HG02884 (cell line): ENCODE measurements around the gene SYVN1.

Experiments
- ATAC-seq: cut with Tn5 transposase; IDR thresholded peaks from one replicate; pipeline ENCODE4 v1.9.1; 2021; ENCODE audit warnings: mild to moderate bottlenecking, moderate library complexity; ENCODE audit not compliant: unreplicated experiment

Gene SYVN1

DNA sequence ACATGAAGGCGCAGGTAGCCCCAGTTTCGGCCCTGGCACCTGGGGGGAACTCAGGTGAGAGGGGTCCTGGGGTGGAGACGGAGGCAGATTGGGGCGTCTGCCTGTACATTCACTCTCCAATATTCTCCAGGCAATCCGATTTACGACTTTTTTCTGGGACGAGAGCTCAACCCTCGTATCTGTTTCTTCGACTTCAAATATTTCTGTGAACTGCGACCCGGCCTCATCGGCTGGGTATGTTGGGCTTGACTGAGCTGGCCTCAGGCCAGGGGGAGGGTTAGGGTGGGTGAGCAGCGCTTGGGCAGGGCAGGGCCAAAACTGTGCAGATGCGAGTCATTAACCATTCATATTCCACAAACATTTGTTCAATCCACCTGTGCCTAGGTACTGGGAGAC lies 21.0 kb downstream of the SYVN1 start:
- ATAC-seq: no peak

DNA sequence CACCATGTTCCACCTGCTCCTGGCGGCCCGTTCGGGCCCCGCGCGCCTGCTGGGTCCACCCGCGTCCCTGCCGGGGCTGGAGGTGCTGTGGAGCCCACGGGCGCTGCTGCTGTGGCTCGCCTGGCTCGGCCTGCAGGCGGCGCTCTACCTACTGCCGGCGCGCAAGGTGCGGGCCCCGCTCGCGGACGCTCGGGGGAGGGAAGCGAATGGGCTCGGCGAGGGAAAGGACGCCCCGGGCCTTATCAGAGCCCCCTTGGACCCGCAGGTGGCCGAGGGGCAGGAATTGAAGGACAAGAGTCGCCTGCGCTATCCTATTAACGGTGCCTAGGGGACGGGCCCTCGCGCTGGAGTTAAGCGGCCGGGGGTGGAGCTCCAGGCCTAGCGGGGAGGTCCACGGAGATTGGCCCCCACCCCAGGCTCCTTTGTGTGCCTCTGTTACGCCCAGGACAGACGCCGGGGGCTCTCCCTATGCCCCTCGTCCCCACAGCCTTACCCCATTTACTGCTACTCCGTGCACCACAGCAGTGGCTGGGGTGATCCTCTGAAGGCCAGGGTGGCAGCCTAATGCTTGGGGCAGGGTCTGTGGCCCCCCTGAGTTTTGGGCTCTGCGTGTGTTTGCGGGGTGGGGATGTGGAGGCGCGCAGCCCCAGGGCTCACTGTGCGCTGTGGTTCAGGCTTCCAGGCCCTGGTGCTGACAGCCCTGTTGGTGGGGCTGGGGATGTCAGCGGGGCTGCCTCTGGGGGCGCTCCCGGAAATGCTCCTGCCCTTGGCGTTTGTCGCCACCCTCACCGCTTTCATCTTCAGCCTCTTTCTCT lies 21.6 kb downstream of the SYVN1 start:
- ATAC-seq: no peak

DNA sequence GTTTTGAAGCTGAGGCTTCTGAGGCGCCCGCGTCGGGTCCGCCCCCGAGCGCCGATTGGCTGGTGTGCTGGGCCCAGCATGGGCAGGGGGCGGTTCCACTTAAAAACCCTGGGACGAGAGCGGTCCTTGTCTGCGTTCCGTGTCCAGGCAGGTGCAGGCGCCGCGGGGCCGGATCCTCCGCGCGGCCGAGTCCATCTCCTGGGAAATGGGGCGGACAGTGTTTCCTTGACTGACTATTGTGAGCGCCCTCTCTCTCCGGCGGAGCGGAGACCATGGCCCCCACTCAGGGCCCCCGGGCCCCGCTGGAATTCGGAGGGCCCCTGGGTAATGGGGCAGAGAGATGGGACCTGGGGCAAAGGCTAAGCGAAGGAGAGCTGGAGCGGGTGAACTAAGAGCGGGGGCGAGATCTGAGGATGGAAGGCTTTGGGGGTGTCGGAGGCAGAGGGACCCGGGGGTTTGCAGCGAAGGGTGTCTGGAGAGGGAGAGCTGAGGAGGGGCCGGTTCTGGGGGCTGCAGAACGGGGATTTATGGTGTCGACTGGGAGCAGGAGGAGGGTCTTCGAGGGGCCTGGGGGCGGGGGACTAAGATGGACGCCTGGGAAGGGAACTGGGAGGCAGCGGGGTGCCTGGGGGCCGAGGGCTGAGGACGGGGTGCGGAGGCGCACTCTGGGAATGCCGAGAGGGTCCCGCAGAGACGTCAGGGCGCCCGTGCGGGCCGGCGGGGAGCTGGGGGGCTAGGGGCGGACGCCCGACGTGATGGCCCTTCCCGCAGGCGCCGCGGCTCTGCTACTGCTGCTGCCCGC lies 22.4 kb downstream of the SYVN1 start, which contains the start of gene TM7SF2:
Gene TM7SF2 (plus strand): TSS at position 129 of the 802 bp plus-strand sequence. CDS start 144 bp downstream, at position 273.
- peak; percentile 56 for ATAC-seq

DNA sequence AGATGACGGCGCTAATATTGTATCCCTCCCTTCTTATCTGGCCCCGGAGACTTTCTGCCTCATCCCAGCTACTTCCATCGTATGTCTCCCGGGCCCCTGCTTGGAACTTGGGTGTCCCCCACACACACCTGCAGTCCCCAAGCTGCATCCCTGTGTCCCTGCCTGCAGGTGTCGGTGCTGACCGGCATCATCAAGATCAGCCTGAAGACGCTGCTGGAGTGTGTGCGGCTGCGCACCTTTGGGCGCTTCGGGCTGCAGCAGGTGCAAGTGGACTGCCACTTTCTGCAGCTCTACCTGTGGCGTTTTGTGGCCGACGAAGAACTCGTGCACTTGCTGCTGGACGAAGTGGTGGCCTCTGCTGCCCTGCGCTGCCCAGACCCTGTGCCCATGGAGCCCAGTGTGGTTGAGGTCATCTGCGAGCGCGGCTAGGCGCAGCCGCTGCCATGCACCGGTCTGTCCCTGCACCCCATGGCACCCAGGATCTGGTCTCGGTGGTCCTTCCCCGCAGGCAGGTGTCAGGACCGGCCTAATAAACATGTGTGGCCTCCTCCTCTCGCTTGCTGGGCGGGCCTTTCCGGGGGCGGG lies 23.1 kb downstream of the SYVN1 start:
- ATAC-seq: no peak

DNA sequence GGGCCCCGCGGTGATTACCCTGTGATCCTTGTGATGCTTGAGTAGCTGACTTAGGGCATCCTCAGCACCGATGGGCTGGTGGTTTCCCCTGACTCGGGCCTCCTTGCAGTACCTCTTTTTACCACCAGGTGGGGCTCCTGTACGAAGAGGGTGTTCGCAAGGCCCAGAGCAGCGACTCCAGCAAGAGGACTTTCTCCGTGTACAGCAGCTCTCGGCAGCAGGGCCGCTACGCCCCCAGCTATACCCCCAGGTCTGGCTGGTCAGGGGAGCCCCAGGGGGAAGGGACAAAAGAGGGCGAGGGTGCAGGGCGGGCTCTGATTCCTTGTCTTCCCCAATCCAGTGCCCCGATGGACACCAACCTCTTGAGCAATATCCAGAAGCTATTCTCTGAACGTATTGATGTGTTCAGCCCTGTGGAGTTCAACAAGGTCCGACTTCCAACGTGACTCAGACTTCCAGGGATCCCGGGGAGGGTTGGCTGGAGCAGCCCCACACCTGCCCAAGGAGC lies 23.9 kb downstream of the SYVN1 start:
- ATAC-seq: no peak

DNA sequence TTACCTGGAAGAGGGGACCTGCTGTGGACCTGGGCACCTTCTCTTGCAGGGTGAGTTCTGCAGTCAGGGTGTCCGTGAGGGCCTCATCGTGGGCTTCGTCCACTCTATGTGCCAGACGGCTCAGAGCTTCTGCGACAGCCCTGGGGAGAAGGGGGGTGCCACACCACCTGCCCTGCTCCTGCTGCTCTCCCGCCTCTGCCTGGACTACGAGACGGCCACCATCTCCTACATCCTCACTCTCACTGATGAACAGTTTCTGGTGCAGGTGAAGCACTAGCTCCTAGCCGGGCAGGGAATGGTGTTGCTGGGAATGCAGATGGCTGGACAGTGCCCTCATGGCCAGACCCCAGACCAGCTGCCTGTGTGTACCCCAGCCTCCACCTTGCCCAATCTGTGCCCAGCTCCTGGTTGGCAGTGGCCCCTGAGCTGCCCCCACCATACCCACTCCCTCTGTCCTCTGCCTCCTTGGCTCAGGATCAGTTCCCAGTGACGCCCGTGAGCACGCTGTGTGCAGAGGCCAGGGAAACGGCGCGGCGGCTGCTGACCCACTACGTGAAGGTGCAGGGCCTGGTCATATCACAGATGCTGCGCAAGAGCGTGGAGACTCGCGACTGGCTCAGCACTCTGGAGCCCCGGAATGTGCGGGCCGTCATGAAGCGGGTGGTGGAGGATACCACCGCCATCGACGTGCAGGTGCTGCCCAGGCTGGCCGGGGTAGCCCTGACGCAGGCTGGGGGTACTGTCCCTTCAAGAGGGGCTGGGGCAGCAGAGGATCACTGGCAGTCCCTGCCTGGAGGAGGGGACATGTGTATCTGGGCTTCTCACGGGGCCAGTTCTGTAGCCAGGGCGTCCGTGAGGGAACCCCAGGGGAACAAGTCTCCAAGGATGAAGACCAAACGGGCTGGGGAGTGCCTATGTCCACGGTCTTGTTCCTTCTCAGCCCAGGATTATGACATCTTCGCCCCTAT lies 24.8 kb downstream of the SYVN1 start:
- no peak for ATAC-seq

DNA sequence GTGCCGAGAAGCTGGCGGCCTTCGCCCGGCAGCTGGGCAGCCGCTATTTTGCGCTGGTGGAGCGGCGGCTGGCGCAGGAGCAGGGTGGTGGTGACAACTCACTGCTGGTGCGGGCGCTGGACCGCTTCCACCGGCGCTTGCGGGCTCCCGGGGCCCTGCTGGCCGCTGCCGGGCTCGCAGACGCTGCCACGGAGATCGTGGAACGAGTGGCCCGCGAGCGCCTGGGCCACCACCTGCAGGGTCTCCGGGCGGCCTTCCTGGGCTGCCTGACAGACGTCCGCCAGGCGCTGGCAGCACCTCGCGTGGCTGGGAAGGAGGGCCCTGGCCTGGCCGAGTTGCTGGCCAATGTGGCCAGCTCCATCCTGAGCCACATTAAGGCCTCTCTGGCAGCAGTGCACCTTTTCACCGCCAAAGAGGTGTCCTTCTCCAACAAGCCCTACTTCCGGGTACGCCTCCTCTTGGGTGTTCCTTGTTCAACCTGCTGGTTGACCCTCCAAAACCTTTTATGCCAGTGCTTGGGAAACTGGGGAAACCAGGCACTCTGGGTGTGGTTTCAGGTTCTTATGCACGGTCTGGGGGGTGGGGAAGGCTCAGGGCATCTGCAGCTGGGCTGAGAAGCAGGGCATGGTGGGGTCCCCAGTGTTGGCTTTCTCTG lies 25.7 kb downstream of the SYVN1 start:
- ATAC-seq: no peak

DNA sequence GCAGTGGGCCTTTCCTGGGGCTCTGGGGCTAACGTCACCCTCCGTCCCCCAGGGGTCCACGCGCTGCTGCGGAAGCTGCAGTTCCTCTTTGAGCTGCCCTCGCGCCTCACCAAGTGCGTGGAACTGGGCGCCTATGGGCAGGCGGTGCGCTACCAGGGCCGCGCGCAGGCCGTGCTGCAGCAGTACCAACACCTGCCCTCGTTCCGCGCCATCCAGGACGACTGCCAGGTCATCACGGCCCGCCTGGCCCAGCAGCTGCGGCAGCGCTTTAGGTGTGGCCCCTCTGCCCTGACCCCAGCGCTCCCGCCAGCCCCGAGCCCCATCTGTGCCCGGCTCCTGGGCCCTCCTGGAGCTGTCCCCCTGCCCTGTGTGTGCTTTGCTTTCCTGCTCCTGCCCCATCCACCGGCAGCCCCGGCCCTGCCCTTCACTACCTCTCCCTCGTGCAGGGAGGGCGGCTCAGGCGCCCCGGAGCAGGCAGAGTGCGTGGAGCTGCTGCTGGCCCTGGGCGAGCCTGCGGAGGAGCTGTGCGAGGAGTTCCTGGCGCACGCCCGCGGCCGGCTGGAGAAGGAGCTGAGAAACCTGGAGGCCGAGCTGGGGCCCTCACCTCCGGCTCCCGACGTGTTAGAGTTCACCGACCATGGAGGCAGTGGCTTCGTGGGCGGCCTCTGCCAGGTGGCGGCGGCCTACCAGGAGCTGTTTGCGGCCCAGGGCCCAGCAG lies 26.4 kb downstream of the SYVN1 start:
- no peak for ATAC-seq

DNA sequence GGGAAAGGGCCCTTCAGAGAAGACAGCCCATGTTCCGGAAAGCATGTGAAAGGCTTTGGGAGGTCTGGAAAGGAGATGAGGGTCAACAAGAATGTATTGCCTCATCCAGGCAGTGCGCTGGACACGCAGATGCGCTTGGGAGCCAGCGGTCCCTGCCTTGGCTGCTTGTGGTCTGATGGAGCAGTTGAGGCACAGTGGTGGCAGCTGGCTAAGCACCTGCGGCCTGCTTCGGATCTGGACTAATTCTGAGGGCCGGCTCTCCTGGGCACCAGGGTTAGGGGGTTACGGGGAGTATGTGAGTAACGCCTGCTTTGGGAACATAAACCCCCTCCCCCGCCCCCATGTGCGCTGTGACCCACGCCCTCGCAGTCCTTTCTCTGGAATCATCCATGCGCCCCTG lies 27.2 kb downstream of the SYVN1 start:
- ATAC-seq: no peak

DNA sequence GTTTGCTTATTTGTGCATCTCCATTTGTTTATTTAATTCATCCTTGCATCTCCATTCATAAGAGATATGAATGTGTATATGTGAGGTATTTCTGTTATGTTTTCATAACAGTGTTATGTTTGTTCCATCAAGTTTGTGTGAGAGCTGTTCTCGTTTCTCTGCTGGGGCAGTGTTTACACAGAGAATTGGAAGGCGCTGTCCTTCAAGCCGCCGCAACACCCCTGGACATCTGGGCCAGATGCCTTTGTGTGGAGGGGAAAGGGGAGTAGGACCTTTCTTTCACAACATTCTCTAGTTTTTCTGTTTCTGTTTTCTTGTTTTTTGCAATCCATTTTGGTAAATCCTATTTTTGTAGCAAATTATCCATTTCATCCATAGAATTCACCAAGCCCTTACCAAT lies 29.7 kb downstream of the SYVN1 start:
- no peak for ATAC-seq

DNA sequence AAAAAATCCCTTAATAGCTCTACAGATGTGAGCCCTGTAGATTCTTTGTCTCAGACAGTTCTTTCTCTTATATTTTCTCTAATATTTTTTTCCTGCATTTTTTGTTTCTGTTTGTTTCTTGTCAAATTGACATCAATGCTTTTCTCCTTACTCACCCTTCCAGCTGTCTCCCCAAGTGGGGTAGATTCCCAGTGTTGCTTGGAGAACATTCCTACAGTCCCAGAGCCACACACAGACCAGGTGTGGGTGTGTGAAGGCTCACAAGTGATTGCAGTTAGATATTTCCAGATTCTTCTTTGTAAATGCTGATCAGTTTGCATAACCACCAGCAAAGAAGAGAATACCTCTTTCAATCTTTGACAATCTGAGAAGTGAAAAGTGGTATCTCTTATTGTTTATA lies 30.8 kb downstream of the SYVN1 start:
- ATAC-seq: no peak

DNA sequence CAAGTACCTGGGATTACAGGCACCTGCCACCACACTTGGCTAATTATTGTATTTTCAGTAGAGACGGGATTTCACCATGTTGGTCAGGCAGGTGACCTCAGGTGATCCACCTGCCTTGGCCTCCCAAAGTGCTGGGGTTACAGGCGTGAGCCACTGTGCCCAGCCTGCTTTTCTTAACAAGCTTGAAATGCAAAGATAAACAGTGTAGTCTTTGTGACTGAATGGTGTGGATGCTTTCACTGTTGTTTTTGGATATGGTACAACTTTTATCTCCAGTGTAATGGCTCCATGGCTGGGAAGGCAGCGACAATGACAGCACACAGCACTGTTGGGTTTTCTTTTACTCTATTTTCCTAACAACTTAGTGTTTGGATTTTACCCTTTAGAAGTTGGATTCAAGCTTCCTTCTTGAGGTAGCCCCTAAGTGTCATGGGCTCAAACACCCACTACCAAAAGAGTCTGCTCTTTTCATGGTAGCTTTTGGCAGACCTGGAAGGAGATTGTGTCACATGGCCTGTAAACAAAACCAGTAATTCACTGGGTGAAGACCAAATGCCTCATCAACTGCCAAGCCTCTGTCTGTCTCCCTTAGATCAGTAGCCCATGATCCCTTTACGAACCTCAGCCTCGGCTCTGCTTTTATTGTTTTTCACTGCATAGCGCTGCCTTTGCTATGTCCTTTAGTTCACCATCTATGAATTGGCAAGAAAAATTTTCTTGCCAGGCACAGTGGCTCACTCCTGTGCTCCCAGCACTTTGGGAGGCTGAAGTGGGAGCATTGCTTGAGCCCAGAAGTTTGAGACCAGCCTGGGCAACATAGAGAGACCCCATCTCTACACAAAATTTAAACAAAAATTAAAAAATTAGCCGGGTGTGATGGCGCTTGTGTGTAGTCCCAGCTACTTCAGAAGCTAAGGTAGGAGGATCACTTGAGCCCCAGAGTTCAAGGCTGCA lies 31.9 kb downstream of the SYVN1 start:
- no peak for ATAC-seq

DNA sequence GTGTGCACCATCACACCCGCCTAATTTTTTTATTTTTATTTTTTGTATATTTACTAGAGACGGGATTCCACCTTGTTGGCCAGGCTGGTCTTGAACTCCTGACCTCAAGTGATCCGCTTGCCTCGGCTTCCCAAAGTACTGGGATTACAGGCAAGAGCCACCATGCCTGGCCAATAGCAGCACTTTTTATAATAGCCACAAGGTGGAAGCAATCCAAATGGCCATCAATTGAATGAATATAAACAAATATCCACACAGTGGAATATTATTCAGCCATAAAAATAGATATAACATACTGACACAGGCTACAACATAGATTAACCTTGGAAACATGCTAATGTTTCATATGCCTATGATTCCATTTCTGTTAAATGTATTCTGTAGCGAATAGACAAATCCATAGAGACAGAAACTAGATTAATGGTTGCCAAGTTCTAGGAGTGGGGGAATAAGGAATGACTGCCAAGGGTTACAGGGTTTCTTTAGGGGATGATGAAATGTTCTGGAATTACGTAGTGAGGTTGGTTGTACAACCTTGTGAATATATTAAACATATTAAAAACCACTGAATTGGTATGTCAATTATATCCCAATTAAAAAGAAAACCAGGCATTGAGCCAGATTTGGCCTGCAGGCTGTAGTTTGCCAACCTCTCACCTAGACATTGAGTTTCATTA lies 33.5 kb downstream of the SYVN1 start:
- no peak for ATAC-seq

DNA sequence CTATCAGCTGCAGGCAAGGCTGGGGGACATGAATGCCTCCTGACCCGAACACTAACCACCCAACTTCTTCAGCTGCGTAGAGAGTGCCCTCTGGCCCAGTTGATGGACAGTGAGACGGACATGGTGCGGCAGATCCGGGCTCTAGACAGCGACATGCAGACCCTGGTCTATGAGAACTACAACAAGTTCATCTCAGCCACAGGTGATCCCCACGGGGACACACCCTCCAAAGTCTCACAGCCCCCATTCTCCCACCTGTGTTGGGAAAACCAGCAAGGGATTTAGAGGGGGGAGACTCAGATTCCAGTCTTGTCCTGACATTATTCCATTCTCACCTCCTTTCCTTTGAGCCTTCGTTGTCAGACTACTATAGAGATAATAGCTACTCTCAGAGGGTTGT lies 37.4 kb downstream of the SYVN1 start:
- ATAC-seq: no peak

DNA sequence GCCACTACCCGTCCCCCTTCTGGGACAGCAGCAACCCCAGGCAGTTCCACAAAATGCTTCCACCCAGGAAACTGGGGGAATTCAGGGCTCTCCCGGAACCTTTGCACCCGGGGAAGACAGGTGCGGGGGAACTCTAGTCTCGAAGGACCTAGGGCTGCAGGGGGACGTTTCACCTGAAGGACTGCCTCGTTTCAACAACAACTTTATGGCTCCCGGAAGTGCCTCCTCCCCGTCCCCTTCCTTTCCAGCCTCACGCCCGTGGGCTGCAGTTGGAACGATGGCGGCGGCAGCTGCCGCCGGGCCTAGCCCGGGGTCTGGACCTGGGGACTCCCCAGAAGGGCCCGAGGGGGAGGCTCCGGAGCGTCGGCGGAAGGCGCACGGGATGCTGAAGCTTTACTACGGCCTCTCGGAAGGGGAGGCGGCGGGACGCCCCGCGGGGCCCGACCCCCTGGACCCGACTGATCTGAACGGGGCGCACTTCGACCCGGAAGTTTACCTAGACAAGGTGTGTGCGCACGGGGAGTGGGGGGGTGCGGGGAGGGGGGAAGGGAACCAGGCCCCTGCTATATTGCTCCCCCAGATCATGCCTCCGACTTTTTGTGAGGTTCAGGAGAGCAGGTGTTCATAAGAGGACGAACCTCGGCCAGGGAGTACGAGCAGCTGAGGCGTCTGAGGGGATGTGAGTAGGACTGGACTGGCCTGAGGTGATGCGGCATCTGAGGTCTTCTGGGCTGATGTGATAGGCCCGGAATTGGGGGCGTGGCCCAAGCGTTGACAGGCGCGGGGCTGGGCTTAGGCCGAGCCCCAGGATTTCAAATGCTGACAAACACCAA lies 38.1 kb downstream of the SYVN1 start, which contains the start of gene VPS51:
Gene VPS51 (plus strand): TSS at position 241 of the 833 bp plus-strand sequence. CDS start 37 bp downstream, at position 278.
- peak; percentile 75 for ATAC-seq

DNA sequence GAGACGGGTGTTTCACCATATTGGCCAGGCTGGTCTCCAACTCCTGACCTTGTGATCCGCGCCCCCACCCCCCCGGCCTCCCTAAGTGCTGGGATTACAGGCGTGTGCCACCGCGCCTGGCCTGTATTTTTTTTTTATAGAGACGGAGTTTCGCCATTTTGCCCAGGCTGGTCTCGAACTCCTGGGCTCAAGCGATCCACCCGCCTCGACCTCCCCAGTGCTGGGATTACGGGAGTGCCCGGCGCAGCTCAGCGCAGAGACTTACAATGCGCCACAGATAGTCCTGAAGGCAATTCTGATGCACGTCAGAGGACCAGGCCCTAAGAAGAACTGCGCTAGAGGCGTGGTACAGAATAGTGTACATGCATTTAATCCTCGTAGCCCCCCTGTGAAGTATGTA lies 38.9 kb downstream of the SYVN1 start:
- no peak for ATAC-seq

DNA sequence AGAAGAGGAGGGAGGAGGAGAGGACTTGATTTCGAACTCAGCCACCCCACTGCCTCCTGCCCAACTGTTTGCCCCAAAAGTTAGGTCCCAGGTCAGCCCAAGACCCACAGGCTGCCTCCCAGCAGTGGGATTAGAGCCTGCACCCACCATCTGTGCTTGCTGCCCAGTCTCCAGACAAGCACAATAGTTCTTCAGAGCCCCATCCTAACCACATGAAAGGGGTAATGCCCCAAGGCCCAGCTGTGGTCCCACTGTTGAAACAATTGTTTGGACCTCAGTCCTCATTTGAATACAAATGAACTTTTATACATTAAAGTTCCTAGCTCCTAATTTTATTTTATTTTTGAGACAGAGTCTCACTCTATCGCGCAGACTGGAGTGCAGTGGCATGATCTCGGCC lies 43.7 kb downstream of the SYVN1 start:
- ATAC-seq: no peak
